Activated naive CD4-positive, alpha-beta T cell treated with anti-CD3 and anti-CD28 coated beads, Interleukin-2, amount 50 U/mL, for 72 hours (primary cell): Measurements from ENCODE around the gene MASP1. TPM values are rescaled to one million over a fixed set of nuclear protein-coding genes. Genes with fewer than 3 reads are reported as not detected.

Experiments
- ATAC-seq, 2 donors: fragments of 150-1000 bp; cut with Tn5 transposase; 2 replicates each; pipeline ENCODE4 v1.10.0; 2021; ENCODE audit warnings: mild to moderate bottlenecking in 2 of 2, moderate library complexity in 2 of 2
- DNase-seq, 2 donors: peaks; one replicate each; pipeline ENCODE4 v3.0.0; 2021 to 2022; ENCODE audit warnings: low spot score in 2 of 2
- H3K27ac Mint-ChIP-seq, 2 donors: one replicate each; pipeline ENCODE4 v1.8.0; 2022; ENCODE audit warnings: mild to moderate bottlenecking in 2 of 2, mixed read lengths in 2 of 2
- H3K36me3 Mint-ChIP-seq, 2 donors: one replicate each; pipeline ENCODE4 v1.8.0; 2022; ENCODE audit warnings: mixed read lengths in 2 of 2
- H3K9me3 Mint-ChIP-seq, 2 donors: one replicate each; pipeline ENCODE4 v1.8.0; 2022; ENCODE audit warnings: mixed read lengths in 2 of 2
- total RNA-seq, 2 donors: library from RNA; stranded (reverse); gene quantifications; one replicate each; pipeline ENCODE4 v1.2.3, GENCODE V29; 2022

The MASP1 gene
- total RNA-seq, 2 donors from 2014 or later = not detected

GRCh38 chr3:187299611-187300010 is 8.1 kb upstream of the MASP1 start:
- Mint-ChIP-seq H3K9me3 (peaks cover 4 to 5% of the 10 kb centered on the region in 2 donors), H3K27ac (no peak overlapping the region), H3K36me3 (peaks cover 0 to 5% of the 10 kb centered on the region in 2 donors)
- DNase-seq = no peak
- no peak for ATAC-seq

DNA sequence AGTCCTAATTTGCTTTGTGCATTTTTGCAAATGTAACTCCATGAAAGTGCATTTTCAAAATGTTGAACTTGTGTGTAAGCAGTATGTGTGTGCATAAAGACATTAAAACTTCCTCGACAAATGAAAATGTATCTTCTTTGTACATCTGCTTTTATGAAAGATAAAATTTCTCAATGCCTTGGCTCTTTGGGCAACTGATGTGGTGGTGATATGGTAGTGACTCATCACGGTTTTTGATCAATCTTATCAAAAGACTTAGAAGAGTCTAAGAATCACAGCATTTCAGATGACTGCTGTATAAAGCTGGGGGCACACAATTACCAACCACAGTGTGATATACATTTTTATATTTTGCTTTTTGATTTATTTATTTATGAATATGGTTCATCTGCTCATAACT is 5.4 kb upstream of the MASP1 start:
- Mint-ChIP-seq H3K9me3 (peaks cover 4 to 5% of the 10 kb centered on the region in 2 donors), H3K27ac (no peak overlapping the region), H3K36me3 (peaks cover 0 to 5% of the 10 kb centered on the region in 2 donors)
- DNase-seq (no peak), ATAC-seq (no peak)

GRCh38 chr3:187296058-187296457 is 4.5 kb upstream of the MASP1 start:
- Mint-ChIP-seq H3K36me3 (no peaks in the 10 kb centered on the region), H3K27ac (no peak overlapping the region), H3K9me3 (no peaks in the 10 kb centered on the region)
- no peak for ATAC-seq
- no peak for DNase-seq

- Mint-ChIP-seq H3K9me3 (no peaks in the 10 kb centered on the region), H3K36me3 (no peaks in the 10 kb centered on the region), H3K27ac (no peak overlapping the region)
- DNase-seq (no peak), ATAC-seq (no peak)
Observed at GRCh38 chr3:187295316-187296034, 3.9 kb upstream of the MASP1 start.

DNA sequence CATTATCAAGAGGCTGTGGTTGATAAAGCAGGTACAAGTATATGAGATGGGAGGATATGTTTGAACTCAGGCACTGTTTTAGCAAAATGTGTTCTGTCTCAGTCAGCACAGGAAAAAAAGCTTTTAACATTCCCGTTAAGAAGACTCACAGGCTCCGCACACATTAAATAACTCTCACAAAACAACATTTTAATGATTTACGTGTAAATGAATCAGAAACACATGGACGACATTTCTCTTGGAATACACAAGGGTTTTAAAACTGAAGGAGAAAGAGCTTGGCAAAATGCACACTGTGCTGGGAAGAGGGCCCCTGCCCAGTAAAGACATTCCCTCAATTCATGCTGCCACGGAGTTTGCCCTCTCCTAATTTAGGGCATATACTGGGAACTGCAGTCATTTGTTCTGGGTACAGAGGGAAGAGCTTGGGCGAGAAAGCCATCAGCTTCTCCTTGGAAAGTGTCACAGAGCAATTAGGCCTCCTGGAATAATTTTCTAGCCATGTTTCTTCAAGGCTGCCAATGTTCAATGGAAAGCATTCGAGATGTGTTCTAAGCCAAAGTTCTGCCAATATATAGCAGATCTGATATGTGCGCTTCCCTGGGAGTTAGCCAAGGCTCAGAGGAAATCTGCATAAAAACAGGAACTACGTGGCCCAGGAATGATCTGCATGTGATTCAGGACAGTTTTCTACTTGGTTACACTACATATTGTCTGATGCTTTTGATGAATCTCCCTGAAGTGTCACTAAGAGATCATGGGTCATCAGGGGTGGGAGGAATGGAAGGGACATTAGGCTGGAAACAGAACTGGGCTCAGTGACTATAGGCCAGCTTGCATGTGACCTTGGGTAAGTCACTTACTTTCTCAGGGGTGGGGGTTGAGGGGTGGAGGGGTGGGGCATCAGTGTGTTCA is 2.2 kb upstream of the MASP1 start:
- H3K27ac Mint-ChIP-seq = no peak overlapping the region
- DNase-seq = no peak
- H3K36me3 Mint-ChIP-seq = no peaks in the 10 kb centered on the region
- H3K9me3 Mint-ChIP-seq = no peaks in the 10 kb centered on the region
- no peak for ATAC-seq

GRCh38 chr3:187292631-187293515 is 1.3 kb upstream of the MASP1 start:
- DNase-seq (no peak), ATAC-seq (peak; percentile 24 to 89)
- Mint-ChIP-seq H3K9me3 (no peaks in the 10 kb centered on the region), H3K27ac (no peak overlapping the region), H3K36me3 (no peaks in the 10 kb centered on the region)

GRCh38 chr3:187292181-187292580 is 644 bp upstream of the MASP1 start:
- Mint-ChIP-seq H3K9me3 (no peaks in the 10 kb centered on the region), H3K36me3 (no peaks in the 10 kb centered on the region), H3K27ac (no peak overlapping the region)
- no peak for DNase-seq
- ATAC-seq = peak in 1 of 2 donors; percentile 2

DNA sequence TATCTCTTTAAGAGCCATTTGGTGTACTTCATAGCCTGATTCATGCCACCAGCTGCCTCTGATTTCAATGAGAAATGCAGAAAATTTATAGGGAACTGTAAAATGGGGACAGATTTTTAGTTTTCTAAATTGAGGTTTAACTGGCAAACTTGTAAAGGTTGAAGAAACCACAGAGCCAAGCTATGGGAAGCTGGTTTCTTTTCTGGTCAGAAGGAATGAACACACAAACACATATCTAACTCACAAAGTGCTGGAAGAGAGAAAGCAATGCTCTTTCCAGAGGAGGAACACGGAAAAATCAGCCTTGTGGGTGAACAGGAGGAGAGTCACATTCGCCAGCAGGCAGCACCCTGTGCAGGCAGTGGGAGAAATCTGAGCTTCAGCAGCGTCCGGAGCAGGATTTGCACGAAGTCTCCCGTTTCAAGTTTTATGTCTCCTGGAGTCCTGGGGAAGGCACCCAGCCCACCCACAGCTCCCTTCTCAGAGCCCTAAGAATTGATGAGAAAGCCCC is 481 bp downstream of the MASP1 start:
- ATAC-seq = no peak
- no peaks in the 10 kb centered on the region for H3K36me3 Mint-ChIP-seq
- DNase-seq = no peak
- H3K9me3 Mint-ChIP-seq = no peaks in the 10 kb centered on the region
- no peak overlapping the region for H3K27ac Mint-ChIP-seq

- no peaks in the 10 kb centered on the region for H3K36me3 Mint-ChIP-seq
- no peak for DNase-seq
- no peak overlapping the region for H3K27ac Mint-ChIP-seq
- ATAC-seq = no peak
- H3K9me3 Mint-ChIP-seq = no peaks in the 10 kb centered on the region
Observed at GRCh38 chr3:187290503-187290902, 1.0 kb downstream of the MASP1 start.

DNA sequence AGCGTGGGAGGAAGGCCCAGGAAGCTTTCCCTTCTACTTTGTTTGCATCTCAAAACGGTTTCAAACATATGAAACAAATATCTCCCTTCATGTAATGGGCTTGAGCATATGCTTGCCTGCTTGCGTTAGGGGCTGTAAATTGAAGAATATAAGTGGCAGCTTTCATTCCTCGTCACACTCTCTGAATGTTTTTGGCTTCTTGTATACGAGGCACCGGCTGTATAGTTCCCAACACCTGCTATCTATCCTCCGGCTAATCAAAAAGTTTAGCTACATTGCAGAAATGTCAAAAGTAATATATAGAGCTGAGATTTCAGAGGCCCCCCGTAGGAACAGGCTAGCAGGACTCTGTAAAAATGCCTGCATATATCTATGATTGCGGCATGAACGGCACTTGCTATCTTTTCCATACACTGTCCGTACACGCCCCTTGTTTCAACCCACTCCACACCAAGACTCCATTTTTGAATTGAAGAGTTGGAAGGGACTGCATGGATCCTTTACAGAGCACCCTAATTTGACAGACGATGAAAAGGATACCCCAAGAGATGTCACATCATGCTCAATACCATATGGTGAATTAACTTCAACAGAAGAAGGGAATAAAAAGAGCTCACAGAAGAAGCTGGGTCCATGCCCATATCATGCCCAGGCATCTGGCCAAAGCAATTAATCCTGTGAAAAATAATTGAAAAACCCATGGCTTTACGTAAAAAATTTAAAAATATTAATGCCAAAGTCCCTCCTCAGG is 2.5 kb downstream of the MASP1 start:
- no peak for ATAC-seq
- Mint-ChIP-seq H3K9me3 (no peaks in the 10 kb centered on the region), H3K27ac (no peak overlapping the region), H3K36me3 (no peaks in the 10 kb centered on the region)
- no peak for DNase-seq

- no peaks in the 10 kb centered on the region for H3K9me3 Mint-ChIP-seq
- DNase-seq (no peak), ATAC-seq (no peak)
- H3K27ac Mint-ChIP-seq = no peak overlapping the region
- H3K36me3 Mint-ChIP-seq = no peaks in the 10 kb centered on the region
Observed at GRCh38 chr3:187288131-187288854, 3.2 kb downstream of the MASP1 start.

DNA sequence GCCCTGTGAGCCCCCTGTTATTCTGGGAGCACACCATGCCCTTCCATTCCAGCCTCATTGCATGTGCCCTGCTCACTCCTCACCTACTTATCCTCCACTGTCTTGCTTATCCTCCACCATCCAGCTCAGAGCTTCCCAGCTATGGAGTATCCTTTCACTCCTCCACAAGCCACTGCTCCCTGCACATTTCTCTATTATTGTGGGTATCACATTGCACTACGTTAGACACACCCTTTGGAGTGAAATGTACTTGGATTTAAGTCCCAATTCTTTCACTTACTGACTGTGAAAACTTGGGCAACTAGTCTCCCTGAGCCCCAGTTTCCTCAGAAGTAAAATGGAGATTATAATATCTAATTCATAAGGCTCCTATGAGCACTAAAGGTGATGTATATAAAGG is 4.3 kb downstream of the MASP1 start:
- no peak for DNase-seq
- Mint-ChIP-seq H3K27ac (no peak overlapping the region), H3K9me3 (no peaks in the 10 kb centered on the region), H3K36me3 (no peaks in the 10 kb centered on the region)
- no peak for ATAC-seq

DNA sequence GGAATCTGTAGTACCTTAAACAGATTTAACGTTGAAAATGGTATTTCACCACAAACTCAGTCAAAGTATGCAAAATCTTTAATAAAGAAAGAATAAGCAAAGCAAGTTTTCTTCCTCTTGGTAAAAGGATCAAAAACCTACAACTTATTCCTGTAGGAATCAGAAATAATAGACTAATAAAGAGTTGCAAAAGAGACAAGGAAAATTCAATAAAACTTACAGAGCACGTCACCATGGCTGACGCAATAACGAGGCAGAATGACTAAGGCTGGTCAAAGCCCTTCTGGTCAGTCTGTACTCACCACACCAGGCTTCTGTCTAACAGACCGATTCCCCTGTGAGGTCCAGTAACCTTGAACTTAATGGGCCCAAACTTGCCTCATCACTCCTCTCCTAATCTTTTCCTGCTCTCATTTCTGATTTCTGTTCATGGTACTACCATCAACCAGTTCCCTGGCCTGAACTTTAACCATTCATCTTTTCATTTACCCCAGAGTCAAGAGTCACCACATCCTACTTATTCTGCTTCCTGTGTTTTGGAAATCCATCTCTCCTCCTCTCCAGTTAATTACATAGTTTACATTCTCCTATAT is 5.0 kb downstream of the MASP1 start:
- Mint-ChIP-seq H3K9me3 (no peaks in the 10 kb centered on the region), H3K27ac (no peak overlapping the region), H3K36me3 (no peaks in the 10 kb centered on the region)
- no peak for DNase-seq
- ATAC-seq = no peak

- DNase-seq (no peak), ATAC-seq (no peak)
- Mint-ChIP-seq H3K36me3 (no peaks in the 10 kb centered on the region), H3K9me3 (no peaks in the 10 kb centered on the region), H3K27ac (no peak overlapping the region)
Observed at GRCh38 chr3:187281191-187281714, 10.3 kb downstream of the MASP1 start.

GRCh38 chr3:187280644-187281043 is 10.9 kb downstream of the MASP1 start:
- H3K27ac Mint-ChIP-seq = no peak overlapping the region
- DNase-seq = no peak
- no peaks in the 10 kb centered on the region for H3K36me3 Mint-ChIP-seq
- no peaks in the 10 kb centered on the region for H3K9me3 Mint-ChIP-seq
- no peak for ATAC-seq
